Fibroblast of villous mesenchyme (primary cell): ENCODE measurements around the gene CPNE6. TPM values are rescaled to one million over a fixed set of nuclear protein-coding genes. Genes with fewer than 3 reads are reported as not detected.

Experiments
- DNase-seq: peaks from one replicate; pipeline ENCODE4 v3.0.0-alpha.2; 2010; ENCODE audit warnings: low read depth
- H3K4me3 ChIP-seq: 2 replicates; pipeline ENCODE4 v1.5.1; 2011; ENCODE audit warnings: low read depth, mild to moderate bottlenecking, low read length
- total RNA-seq: library from RNA; depleted of rRNA; stranded (reverse); fragments of >200 nt; gene quantifications from 2 replicates; pipeline ENCODE4 v1.2.3, GENCODE V29; 2012
- TF ChIP-seq, protein P1 (sequence below): IDR thresholded peaks from 2 replicates; pipeline ENCODE4 v1.5.1; 2012; ENCODE audit warnings: low read depth, mild to moderate bottlenecking, low read length; ENCODE audit not compliant: insufficient read depth

Gene CPNE6
- total RNA-seq, 1 donor, result not detected

DNA sequence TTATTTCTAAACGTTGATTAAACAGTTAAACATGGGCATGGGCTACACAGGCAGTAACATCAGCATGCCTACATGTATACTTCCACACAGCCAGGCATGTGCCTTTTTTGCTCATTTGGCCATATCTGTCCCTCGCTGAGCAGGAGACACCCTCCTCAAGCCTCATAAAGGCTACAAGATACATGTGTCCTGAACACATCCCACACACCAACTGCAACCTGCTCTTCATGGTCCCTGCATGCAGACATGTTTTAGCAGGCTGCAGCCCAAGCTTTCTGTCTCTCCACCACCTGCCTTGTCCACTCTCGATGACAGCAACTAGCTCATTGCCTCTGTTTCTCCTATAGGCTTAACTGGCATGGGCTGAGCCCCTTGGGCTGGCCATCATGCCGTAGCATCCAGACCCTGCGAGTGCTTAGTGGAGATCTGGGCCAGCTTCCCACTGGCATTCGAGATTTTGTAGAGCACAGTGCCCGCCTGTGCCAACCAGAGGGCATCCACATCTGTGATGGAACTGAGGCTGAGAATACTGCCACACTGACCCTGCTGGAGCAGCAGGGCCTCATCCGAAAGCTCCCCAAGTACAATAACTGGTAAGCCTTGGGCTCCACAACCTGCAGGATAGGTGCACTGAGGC lies 25.3 kb downstream of the CPNE6 start:
- TF ChIP-seq, protein P1, sequence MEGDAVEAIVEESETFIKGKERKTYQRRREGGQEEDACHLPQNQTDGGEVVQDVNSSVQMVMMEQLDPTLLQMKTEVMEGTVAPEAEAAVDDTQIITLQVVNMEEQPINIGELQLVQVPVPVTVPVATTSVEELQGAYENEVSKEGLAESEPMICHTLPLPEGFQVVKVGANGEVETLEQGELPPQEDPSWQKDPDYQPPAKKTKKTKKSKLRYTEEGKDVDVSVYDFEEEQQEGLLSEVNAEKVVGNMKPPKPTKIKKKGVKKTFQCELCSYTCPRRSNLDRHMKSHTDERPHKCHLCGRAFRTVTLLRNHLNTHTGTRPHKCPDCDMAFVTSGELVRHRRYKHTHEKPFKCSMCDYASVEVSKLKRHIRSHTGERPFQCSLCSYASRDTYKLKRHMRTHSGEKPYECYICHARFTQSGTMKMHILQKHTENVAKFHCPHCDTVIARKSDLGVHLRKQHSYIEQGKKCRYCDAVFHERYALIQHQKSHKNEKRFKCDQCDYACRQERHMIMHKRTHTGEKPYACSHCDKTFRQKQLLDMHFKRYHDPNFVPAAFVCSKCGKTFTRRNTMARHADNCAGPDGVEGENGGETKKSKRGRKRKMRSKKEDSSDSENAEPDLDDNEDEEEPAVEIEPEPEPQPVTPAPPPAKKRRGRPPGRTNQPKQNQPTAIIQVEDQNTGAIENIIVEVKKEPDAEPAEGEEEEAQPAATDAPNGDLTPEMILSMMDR, result no peak
- no peak for DNase-seq
- no peak overlapping the region for H3K4me3 ChIP-seq

DNA sequence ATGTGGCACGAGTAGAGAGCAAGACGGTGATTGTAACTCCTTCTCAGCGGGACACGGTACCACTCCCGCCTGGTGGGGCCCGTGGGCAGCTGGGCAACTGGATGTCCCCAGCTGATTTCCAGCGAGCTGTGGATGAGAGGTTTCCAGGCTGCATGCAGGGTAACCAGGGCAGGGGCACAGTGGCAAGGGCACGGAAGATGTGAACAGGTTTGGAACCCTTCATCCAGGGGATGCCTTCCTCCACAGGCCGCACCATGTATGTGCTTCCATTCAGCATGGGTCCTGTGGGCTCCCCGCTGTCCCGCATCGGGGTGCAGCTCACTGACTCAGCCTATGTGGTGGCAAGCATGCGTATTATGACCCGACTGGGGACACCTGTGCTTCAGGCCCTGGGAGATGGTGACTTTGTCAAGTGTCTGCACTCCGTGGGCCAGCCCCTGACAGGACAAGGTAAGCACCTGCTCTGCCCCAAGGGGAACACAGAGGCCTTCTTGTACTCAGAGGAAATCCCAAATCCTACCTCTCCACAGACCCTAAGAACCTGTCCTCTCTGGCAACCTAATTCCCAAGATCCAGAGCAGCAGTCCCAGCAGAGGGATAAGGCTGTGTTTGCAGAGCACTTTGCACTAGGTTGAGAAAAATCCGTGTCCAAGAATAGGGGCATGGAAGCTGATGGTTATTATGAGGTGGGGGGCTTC lies 27.0 kb downstream of the CPNE6 start:
- no peak overlapping the region for H3K4me3 ChIP-seq
- no peak for DNase-seq
- TF ChIP-seq, protein P1, result no peak

DNA sequence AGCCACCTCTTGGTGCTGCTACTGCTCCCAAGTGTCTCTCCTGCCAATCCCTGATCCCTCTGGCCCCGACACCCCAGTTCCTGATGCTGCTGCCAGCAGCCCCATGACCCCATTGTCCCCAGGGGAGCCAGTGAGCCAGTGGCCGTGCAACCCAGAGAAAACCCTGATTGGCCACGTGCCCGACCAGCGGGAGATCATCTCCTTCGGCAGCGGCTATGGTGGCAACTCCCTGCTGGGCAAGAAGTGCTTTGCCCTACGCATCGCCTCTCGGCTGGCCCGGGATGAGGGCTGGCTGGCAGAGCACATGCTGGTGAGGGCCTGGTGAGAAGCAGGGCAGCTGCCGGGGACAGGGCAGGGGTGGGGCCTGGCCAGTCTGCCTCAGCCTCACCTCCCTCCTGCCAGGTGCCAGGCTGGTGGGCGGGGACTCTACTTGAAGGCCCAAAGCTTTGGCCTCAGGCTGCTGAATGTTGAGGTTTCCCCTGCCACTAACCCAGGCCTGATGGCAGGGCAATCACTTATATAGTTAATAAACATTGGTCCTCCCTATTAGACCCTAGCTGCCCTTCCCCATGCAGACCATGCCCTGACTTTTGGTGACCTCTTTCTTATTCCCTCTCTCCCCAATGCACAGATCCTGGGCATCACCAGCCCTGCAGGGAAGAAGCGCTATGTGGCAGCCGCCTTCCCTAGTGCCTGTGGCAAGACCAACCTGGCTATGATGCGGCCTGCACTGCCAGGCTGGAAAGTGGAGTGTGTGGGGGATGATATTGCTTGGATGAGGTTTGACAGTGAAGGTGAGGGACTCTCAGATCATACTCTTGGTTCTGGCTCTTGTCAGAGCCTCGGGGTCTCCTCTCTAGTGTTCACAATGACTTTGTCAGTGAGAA lies 27.8 kb downstream of the CPNE6 start:
- TF ChIP-seq, protein P1, result no peak
- no peak for DNase-seq
- no peak overlapping the region for H3K4me3 ChIP-seq

DNA sequence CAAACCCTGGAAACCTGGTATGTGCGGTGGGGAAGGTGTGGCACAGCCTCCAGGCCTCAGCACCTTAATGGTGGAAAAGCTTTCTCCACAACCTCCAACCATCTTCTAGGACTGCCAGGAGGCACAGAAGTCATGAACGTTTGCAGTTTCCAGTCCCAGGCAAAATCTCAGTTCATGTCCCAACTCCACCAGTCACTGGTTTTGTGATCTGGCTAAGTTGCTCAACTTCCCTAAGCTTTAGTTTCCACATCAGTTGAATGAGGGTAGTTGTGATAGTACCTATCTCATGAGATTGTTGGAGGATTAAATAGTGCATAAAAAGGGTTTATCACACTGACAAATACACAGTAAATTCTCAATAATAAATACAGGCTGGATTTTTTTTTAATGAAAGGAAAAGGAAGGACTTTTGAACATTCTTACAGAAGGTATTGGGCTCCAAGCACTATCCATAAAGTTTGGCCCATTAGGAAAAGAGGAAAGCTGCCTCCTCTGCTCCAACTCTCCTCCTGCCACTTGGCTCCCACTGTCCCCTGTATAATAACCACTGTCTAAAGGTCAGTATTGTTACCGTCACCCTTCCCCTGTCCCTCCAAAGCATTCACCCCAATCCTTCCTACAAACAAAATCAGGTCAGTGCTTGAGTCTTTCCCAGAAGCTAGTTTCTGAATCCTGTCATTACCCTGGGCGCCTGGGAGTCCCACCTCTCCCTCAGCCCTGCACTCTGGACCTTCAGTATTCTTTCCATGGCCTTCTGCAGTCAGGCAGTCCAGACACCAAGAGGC lies 29.0 kb downstream of the CPNE6 start:
- no peak overlapping the region for H3K4me3 ChIP-seq
- TF ChIP-seq, protein P1, result no peak
- DNase-seq, result no peak

DNA sequence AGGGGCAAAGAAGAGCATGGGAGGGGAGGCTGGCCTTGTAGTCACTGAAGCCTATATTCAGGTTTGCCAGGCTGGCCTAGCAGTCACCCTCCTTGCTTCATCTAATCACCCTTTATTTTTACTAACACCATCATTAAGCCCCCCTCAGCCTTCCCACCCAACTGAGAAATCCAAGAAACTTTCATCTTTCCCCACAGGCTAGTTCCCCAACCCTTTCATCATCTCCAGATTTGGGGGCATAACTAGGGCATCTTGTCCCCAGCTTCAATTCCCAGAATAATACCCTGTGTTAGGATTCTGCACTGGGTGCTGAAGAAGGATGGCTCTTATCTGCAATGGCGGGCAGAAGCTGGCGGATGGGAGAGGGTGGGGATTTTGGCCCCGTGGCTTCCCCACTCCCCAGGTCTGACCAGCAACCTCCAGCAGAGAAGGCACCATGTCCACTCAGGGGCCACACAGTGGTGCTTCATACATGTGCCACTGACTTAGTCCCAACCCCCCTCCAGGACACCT lies 29.7 kb downstream of the CPNE6 start:
- TF ChIP-seq, protein P1, result no peak
- no peak overlapping the region for H3K4me3 ChIP-seq
- DNase-seq, result no peak
